Liver (tissue), 9 donors: ENCODE data around the gene ADAMTS19. TPM values are rescaled to one million over a fixed set of nuclear protein-coding genes. Genes with fewer than 3 reads are reported as not detected.

Experiments used
- DNase-seq: peaks from one replicate; pipeline ENCODE4 v3.0.0-alpha.2; 2017; ENCODE audit warnings: low spot score
- H3K27ac ChIP-seq, 2 donors: one replicate each; pipeline ENCODE4 v1.7.0; 2013; ENCODE audit warnings: inconsistent platforms in 2 of 2, low read length in 2 of 2, control low read depth in 1 of 2, low read depth in 1 of 2, mild to moderate bottlenecking in 1 of 2
- H3K27me3 ChIP-seq, 4 donors: one replicate each; pipeline versions ENCODE4 v1.6.1 to v1.7.0; 2013; ENCODE audit warnings: low read length in 3 of 4, inconsistent platforms in 1 of 4, mild to moderate bottlenecking in 1 of 4, moderate library complexity in 1 of 4; ENCODE audit not compliant: control insufficient read depth in 4 of 4, insufficient read depth in 4 of 4
- H3K36me3 ChIP-seq, 4 donors: one replicate each; pipeline versions ENCODE4 v1.6.1 to v1.7.0; 2013; ENCODE audit warnings: low read length in 3 of 4, mild to moderate bottlenecking in 3 of 4, low read depth in 1 of 4, moderate library complexity in 1 of 4; ENCODE audit not compliant: control insufficient read depth in 4 of 4, insufficient read depth in 3 of 4
- H3K4me1 ChIP-seq, 4 donors: one replicate each; pipeline versions ENCODE4 v1.6.1 to v1.7.0; 2013; ENCODE audit warnings: low read length in 3 of 4, mild to moderate bottlenecking in 3 of 4, moderate library complexity in 1 of 4; ENCODE audit not compliant: control insufficient read depth in 4 of 4, insufficient read depth in 4 of 4
- H3K4me3 ChIP-seq, 3 donors: one replicate each; pipeline versions ENCODE4 v1.6.1 to v1.7.0; 2013; ENCODE audit warnings: low read length in 3 of 3, control low read depth in 1 of 3, low read depth in 1 of 3, mild to moderate bottlenecking in 1 of 3
- H3K9ac ChIP-seq, 2 donors: one replicate each; pipeline ENCODE4 v1.7.0; 2013; ENCODE audit warnings: low read length in 2 of 2, mild to moderate bottlenecking in 2 of 2, moderate library complexity in 2 of 2, control low read depth in 1 of 2, low read depth in 1 of 2
- H3K9me3 ChIP-seq, 4 donors: one replicate each; pipeline versions ENCODE4 v1.6.1 to v1.7.0; 2013; ENCODE audit warnings: low read length in 3 of 4; ENCODE audit not compliant: control insufficient read depth in 4 of 4
- ATF3 ChIP-seq: IDR thresholded peaks from 2 replicates; pipeline ENCODE4 v1.6.1; 2016; ENCODE audit warnings: antibody characterized with exemption
- CTCF ChIP-seq: fragments of 150-350 bp; IDR thresholded peaks from 2 replicates; pipeline ENCODE4 v1.5.1; 2017; ENCODE audit warnings: improper control_type of control experiment, low read depth, low read length; ENCODE audit not compliant: missing input control
- EGR1 ChIP-seq, 2 donors: IDR thresholded peaks; 2 replicates each; pipeline ENCODE4 v1.6.1; 2016 to 2018; ENCODE audit warnings: antibody characterized with exemption in 2 of 2, low read depth in 2 of 2
- FOXA1 ChIP-seq: IDR thresholded peaks from 2 replicates; pipeline ENCODE4 v1.6.1; 2016; ENCODE audit warnings: antibody characterized with exemption
- FOXA2 ChIP-seq: IDR thresholded peaks from 2 replicates; pipeline ENCODE4 v1.6.1; 2016; ENCODE audit warnings: antibody characterized with exemption
- GABPA ChIP-seq, 2 donors: IDR thresholded peaks in 1 of 2; conservative IDR thresholded peaks in 1 of 2; 2 replicates each; pipeline ENCODE4 v1.6.1; 2016; ENCODE audit warnings: antibody characterized with exemption in 2 of 2, mild to moderate bottlenecking in 1 of 2, moderate library complexity in 1 of 2
- HNF4A ChIP-seq, 2 donors: conservative IDR thresholded peaks; 2 replicates each; pipeline ENCODE4 v1.6.1; 2016; ENCODE audit warnings: antibody characterized with exemption in 2 of 2, mild to moderate bottlenecking in 2 of 2
- HNF4G ChIP-seq: IDR thresholded peaks from 2 replicates; pipeline ENCODE4 v1.6.1; 2016; ENCODE audit warnings: antibody characterized with exemption
- JUND ChIP-seq, 2 donors: IDR thresholded peaks; 2 replicates each; pipeline ENCODE4 v1.6.1; 2016; ENCODE audit warnings: antibody characterized with exemption in 2 of 2
- MAX ChIP-seq: IDR thresholded peaks from 2 replicates; pipeline ENCODE4 v1.6.1; 2016; ENCODE audit warnings: antibody characterized with exemption
- NR2F2 ChIP-seq: IDR thresholded peaks from 2 replicates; pipeline ENCODE4 v1.6.1; 2016; ENCODE audit warnings: antibody characterized with exemption
- RAD21 ChIP-seq, 2 donors: IDR thresholded peaks; 2 replicates each; pipeline ENCODE4 v1.6.1; 2016; ENCODE audit warnings: antibody characterized with exemption in 2 of 2, mild to moderate bottlenecking in 2 of 2
- REST ChIP-seq: IDR thresholded peaks from 2 replicates; pipeline ENCODE4 v1.6.1; 2016; ENCODE audit warnings: antibody characterized with exemption, mild to moderate bottlenecking
- RXRA ChIP-seq, 2 donors: IDR thresholded peaks; 2 replicates each; pipeline ENCODE4 v1.6.1; 2017 to 2018; ENCODE audit warnings: antibody characterized with exemption in 2 of 2, mild to moderate bottlenecking in 1 of 2
- SP1 ChIP-seq: IDR thresholded peaks from 2 replicates; pipeline ENCODE4 v1.6.1; 2018; ENCODE audit warnings: antibody characterized with exemption, mild to moderate bottlenecking
- TAF1 ChIP-seq: conservative IDR thresholded peaks from 2 replicates; pipeline ENCODE4 v1.6.1; 2016; ENCODE audit warnings: antibody characterized with exemption, mild to moderate bottlenecking
- YY1 ChIP-seq: IDR thresholded peaks from 2 replicates; pipeline ENCODE4 v1.6.1; 2016; ENCODE audit warnings: antibody characterized with exemption, mild to moderate bottlenecking
- ZBTB33 ChIP-seq: IDR thresholded peaks from 2 replicates; pipeline ENCODE4 v1.6.1; 2016; ENCODE audit warnings: antibody characterized with exemption
- WGBS: extraction: QIAGEN DNeasy Blood & Tissue Kit; methylation state at CpG from one replicate; pipeline ENCODE4 v1.1.7; 2013; 5-methylcytosine and 5-hydroxymethylcytosine counted together
- polyA plus RNA-seq, 2 donors: library from polyadenylated mRNA; stranded (reverse) in 1 of 2; unstranded in 1 of 2; fragments of 200-250 nt in 1 of 2; fragments of >200 nt in 1 of 2; fragmentation: Nextera tagmentation in 1 of 2; extraction: Ambion mirVana in 1 of 2; gene quantifications; one replicate each; pipeline versions ENCODE4 v1.2.1 to v1.2.3, GENCODE V29; 2013 to 2015
- total RNA-seq, 2 donors: library from RNA; depleted of rRNA; stranded (reverse); fragments of >200 nt; gene quantifications; one replicate each; pipeline ENCODE4 v1.2.3, GENCODE V29; 2014
- donor health status: healthy.
- donor health status: healthy.
- donor health status: healthy.
- donor health status: healthy.
- donor health status: healthy.

Gene ADAMTS19
- total and polyA plus RNA-seq, 4 donors, result 0.09 TPM; not detected in 3

- Histone ChIP-seq H3K9ac (no peak overlapping the region), H3K4me1 (no peaks in the 10 kb centered on the region), H3K27me3 (peaks cover 0 to 3% (median 0%) of the 10 kb centered on the region in 4 donors), H3K9me3 (no peaks in the 10 kb centered on the region), H3K36me3 (no peaks in the 10 kb centered on the region), H3K27ac (no peak overlapping the region), H3K4me3 (no peak overlapping the region)
- 78% methylated on average over 2 of the region's 2 CpGs for WGBS
- no peak for DNase-seq
- TF ChIP-seq SP1, result no peak
- no peak for TF ChIP-seq FOXA2
- TF ChIP-seq MAX, result no peak
These were observed 210.9 kb downstream of the ADAMTS19 start for GRCh38 chr5:129670957-129671500.

GRCh38 chr5:129672006-129672405 is 211.9 kb downstream of the ADAMTS19 start:
- Histone ChIP-seq H3K27me3 (peaks cover 0 to 3% (median 0%) of the 10 kb centered on the region in 4 donors), H3K9me3 (no peaks in the 10 kb centered on the region), H3K4me3 (no peak overlapping the region), H3K9ac (no peak overlapping the region), H3K36me3 (no peaks in the 10 kb centered on the region), H3K4me1 (no peaks in the 10 kb centered on the region), H3K27ac (no peak overlapping the region)
- no peak for DNase-seq
- 73% methylated on average over 2 of the region's 2 CpGs for WGBS
- TF ChIP-seq FOXA2, result no peak
- no peak for TF ChIP-seq FOXA1
- no peak for TF ChIP-seq HNF4G
- TF ChIP-seq EGR1 (IDR thresholded peaks at IDR 0.05; ENCODE audit: low read depth in 2 of 2), result no peak
- TF ChIP-seq RAD21 (IDR thresholded peaks at IDR 0.05), result no peak
- TF ChIP-seq ZBTB33, result no peak
- TF ChIP-seq MAX, result no peak
- no peak for TF ChIP-seq REST
- no peak for TF ChIP-seq SP1
- no peak for TF ChIP-seq CTCF
- no peak for TF ChIP-seq HNF4A (conservative IDR thresholded peaks at IDR 0.05)
- no peak for TF ChIP-seq ATF3
- no peak for TF ChIP-seq JUND (IDR thresholded peaks at IDR 0.05)
- TF ChIP-seq RXRA (IDR thresholded peaks at IDR 0.05), result no peak
- no peak for TF ChIP-seq GABPA (IDR thresholded peaks at IDR 0.05 in 1 of 2, conservative IDR thresholded peaks at IDR 0.05 in 1 of 2)
- TF ChIP-seq TAF1, result no peak
- no peak for TF ChIP-seq NR2F2
- no peak for TF ChIP-seq YY1
